Skin epidermis (tissue), 12 donors: ENCODE data around the gene MPPED1.

ENCODE experiments used
- H3K27ac ChIP-seq, 21 experiments: fragments of 200-600 bp; sonication (generic) in 11 of 21; one replicate each; pipeline ENCODE4 v1.5.0; 2020; ENCODE audit warnings: mild to moderate bottlenecking in 3 of 21, inconsistent platforms in 2 of 21, moderate library complexity in 2 of 21
- H3K4me3 ChIP-seq, 7 experiments: fragments of 200-600 bp; sonication (generic) in 2 of 7; one replicate each; pipeline ENCODE4 v1.5.0; 2020; ENCODE audit warnings: inconsistent platforms in 2 of 7, mild to moderate bottlenecking in 2 of 7, moderate library complexity in 1 of 7

MPPED1 gene

GRCh38 chr22:43390872-43391271, 20.9 kb upstream of the MPPED1 start:
- no peak overlapping the region for H3K27ac ChIP-seq
- no peak overlapping the region for H3K4me3 ChIP-seq

- H3K4me3 ChIP-seq = no peak overlapping the region
- no peak overlapping the region for H3K27ac ChIP-seq
Observed at GRCh38 chr22:43391306-43391705, 20.5 kb upstream of the MPPED1 start.

GRCh38 chr22:43392385-43392989, 19.3 kb upstream of the MPPED1 start:
- no peak overlapping the region for H3K4me3 ChIP-seq
- no peak overlapping the region for H3K27ac ChIP-seq

DNA sequence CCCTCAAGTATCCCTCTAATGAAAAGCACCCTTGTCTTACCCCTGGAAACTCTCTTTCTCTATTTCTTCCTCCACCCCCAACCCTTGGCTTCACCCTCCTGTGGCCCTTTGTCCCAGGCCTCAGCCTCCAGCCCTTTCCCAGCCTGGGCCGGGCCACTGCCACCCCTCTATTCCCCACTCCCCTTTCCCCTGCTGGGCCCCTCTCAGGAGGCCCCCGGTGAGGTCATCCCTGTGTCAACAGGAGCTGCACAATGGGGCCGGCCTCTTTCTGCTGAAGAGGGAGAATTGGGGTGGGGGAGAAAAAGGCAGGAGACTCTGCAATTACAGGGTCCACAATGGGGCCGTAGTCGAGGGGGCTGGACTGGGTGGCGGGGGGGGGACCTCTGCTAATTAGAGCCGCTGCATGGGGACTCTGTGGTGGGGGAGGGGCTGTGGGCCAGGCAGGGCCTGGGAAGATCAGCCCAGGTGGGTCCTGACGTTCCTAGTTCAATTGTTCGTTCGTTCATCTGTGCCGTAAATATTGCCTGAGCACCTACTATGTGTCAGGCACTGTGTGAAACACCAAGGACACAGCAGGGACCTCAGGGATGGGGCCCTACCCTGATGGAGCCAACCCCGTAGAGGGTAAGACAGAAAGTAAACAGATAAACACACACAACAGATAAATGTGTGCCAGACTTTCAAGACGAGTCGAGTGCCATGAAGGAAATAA, 18.5 kb upstream of the MPPED1 start:
- no peak overlapping the region for H3K27ac ChIP-seq
- H3K4me3 ChIP-seq = no peak overlapping the region

DNA sequence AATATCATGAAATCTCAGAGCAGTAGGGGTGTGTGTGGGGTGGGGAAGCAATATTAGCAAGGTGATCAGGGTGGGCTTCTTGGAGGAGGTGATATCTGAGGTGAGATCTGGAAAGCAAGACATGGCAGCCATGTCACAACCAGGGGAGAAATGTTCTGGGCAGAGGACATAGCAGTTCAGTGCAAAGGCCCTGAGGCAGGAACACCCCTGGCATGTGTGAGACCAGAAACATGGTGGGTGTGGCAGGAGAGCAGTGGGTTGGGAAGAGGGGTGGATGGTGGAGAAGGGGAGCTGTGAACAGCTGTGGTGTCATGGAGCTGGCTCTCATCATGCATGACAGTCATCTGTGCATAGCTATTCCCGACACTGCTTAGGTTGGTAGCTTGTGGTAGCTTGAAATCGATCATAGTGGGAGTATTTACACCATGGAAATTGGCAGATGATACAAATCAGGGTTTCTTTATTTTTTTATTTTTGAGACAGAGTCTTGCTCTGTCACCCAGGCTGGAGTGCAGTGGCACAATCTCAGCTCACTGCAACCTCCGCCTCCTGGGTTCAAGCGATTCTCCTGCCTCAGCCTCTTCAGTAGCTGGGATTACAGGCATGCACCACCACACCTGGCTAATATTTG, 17.9 kb upstream of the MPPED1 start:
- no peak overlapping the region for H3K4me3 ChIP-seq
- H3K27ac ChIP-seq = no peak overlapping the region

- H3K27ac ChIP-seq = no peak overlapping the region
- no peak overlapping the region for H3K4me3 ChIP-seq
Observed at GRCh38 chr22:43395086-43395695, 16.6 kb upstream of the MPPED1 start.

DNA sequence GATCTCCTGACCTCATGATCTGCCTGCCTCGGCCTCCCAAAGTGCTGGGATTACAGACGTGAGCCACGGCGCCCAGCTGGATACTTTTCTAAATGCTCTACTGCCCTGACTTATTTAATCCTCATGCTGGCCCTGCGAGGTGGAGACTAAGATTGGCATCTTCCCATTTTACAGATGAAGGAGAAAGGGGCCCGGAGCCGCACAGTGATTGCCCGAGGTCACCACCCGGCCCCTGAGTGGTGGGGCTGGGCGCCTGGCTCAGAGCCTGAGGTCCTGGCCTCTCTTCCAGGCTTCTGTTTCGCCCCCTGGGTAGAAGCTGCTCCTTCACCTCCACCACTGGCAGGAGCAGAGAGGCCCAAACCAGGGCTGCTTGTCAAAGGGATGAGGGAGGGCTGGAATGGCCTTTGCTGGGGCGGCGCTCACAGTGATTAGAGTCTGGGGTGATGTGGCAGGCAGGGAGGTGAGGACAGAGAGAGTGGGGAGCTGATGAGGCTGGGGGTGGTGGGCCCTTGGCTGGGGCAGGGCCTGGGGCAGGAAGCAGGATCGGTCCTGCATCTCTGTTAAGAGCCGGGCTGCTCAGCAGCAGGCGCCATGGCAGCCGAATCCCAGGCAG, 15.4 kb upstream of the MPPED1 start:
- Histone ChIP-seq H3K27ac (peak overlapping the region in 1 of 21 experiments; percentile 37), H3K4me3 (no peak overlapping the region)

DNA sequence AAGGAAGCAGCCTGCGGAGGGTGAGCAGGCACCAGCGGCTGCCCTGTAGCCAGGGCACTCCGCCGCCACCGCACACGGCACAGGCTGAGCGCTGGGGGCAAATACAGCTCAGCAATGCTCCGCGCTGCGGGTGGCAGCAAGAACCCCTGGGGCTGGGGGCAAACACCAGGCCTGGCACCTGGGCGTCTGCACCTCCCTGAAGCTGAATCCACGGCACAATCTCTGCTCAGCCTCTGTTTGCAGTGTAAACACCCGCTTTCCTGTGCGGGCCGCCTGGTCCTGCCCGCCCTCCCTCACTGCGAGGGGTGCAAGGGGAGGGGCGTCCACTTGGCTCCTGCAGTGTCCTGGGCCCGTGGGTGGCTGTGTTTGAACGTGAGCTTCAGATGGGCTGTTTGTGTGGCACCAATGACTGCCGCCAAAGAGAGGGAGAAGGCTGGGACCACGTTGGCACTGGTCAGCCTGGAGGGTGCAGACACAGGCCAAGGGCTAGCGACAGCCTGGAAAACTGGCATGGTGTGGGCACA, 14.8 kb upstream of the MPPED1 start:
- Histone ChIP-seq H3K4me3 (no peak overlapping the region), H3K27ac (peak overlapping the region in 1 of 21 experiments; percentile 37)

- H3K4me3 ChIP-seq = no peak overlapping the region
- no peak overlapping the region for H3K27ac ChIP-seq
Observed at GRCh38 chr22:43397766-43398165, 14.0 kb upstream of the MPPED1 start.

DNA sequence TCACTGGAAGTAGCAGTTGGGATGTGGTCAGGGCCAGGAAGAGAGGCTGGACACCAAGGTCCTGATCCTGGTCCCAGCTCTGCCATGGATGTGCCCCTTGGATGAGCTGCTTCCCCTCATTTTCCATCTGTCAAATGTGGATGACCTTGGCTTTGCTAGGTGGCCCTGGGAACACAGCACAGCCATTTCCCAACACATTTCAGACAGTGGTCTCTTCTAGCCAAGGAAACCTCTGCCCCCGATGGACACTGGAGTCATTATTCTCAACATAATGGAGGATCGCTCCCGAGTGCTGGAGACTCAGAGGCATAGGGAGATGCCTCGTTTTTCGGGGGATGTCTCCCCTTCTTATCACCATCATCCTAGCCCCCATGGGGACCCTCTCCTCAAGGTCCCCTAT, 13.6 kb upstream of the MPPED1 start:
- Histone ChIP-seq H3K4me3 (no peak overlapping the region), H3K27ac (no peak overlapping the region)

GRCh38 chr22:43398910-43399309, 12.9 kb upstream of the MPPED1 start:
- no peak overlapping the region for H3K27ac ChIP-seq
- no peak overlapping the region for H3K4me3 ChIP-seq

GRCh38 chr22:43399338-43399979, 12.4 kb upstream of the MPPED1 start:
- no peak overlapping the region for H3K4me3 ChIP-seq
- no peak overlapping the region for H3K27ac ChIP-seq

DNA sequence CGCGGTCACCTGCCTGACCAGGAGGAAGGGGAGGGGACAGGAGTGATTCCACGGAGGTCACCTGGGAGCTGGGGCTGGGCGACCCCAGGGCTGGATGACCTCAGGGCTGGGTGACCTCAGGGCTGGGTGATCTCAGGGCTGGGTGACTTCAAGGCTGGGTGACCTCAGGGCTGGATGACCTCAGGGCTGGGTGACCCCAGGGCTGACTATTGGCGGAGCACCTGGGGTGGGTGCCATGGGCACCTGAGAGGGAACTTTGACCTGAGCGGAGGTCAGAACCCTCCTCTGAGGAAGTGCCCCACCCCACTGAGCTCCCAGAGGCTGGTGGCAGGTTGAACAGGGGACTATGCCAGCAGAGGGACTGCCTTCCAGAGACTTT, 11.8 kb upstream of the MPPED1 start:
- no peak overlapping the region for H3K4me3 ChIP-seq
- no peak overlapping the region for H3K27ac ChIP-seq

GRCh38 chr22:43400449-43400848, 11.4 kb upstream of the MPPED1 start:
- no peak overlapping the region for H3K4me3 ChIP-seq
- no peak overlapping the region for H3K27ac ChIP-seq

GRCh38 chr22:43401233-43401632, 10.6 kb upstream of the MPPED1 start:
- Histone ChIP-seq H3K4me3 (no peak overlapping the region), H3K27ac (no peak overlapping the region)

GRCh38 chr22:43401661-43402060, 10.2 kb upstream of the MPPED1 start:
- no peak overlapping the region for H3K27ac ChIP-seq
- no peak overlapping the region for H3K4me3 ChIP-seq

GRCh38 chr22:43402128-43402527, 9.7 kb upstream of the MPPED1 start:
- H3K27ac ChIP-seq = no peak overlapping the region

GRCh38 chr22:43404673-43405385, 7.0 kb upstream of the MPPED1 start:
- no peak overlapping the region for H3K27ac ChIP-seq
- H3K4me3 ChIP-seq = no peak overlapping the region

More at GRCh38 chr22:43402128-43402527, 9.7 kb upstream of the MPPED1 start:
- no peak overlapping the region for H3K4me3 ChIP-seq

- no peak overlapping the region for H3K4me3 ChIP-seq
- H3K27ac ChIP-seq = no peak overlapping the region
Observed at GRCh38 chr22:43406186-43406790, 5.5 kb upstream of the MPPED1 start.
